GM12878 (cell line): ENCODE results near the gene ALDH3B2. TPM values are rescaled to one million over a fixed set of nuclear protein-coding genes. Genes with fewer than 3 reads are reported as not detected.

ENCODE experiments used
- ASH2L ChIP-seq: fragments of 300-600, 200-600 bp; sonication (generic); IDR thresholded peaks from 2 replicates; pipeline ENCODE4 v1.6.1; 2017; ENCODE audit warnings: low read depth, mild to moderate bottlenecking, borderline replicate concordance
- EGR1 ChIP-seq, 2 experiments: IDR thresholded peaks; 1 replicate in 1 of 2; 2 replicates in 1 of 2; pipeline ENCODE4 v1.6.1; 2011 to 2012; ENCODE audit warnings: low read depth in 2 of 2, low read length in 2 of 2, borderline replicate concordance in 1 of 2, mild to moderate bottlenecking in 1 of 2, moderate library complexity in 1 of 2
- EP300 ChIP-seq, 2 experiments: fragments of 150-350 bp in 1 of 2; IDR thresholded peaks; 2 replicates each; pipeline ENCODE4 v1.6.1; 2011 to 2012; ENCODE audit warnings: low read depth in 2 of 2, low read length in 2 of 2, borderline replicate concordance in 1 of 2, improper control_type of control experiment in 1 of 2, inconsistent platforms in 1 of 2; ENCODE audit not compliant: control insufficient read depth in 1 of 2
- MYC ChIP-seq: IDR thresholded peaks from 2 replicates; pipeline ENCODE4 v1.6.1; 2011; ENCODE audit warnings: mild to moderate bottlenecking, low read length, moderate library complexity, inconsistent platforms; ENCODE audit not compliant: insufficient read depth, insufficient replicate concordance, insufficient read length, severe bottlenecking
- NFYB ChIP-seq: IDR thresholded peaks from 2 replicates; pipeline ENCODE4 v1.6.1; 2011; ENCODE audit warnings: low read depth, mild to moderate bottlenecking, low read length, improper control_type of control experiment, moderate library complexity; ENCODE audit not compliant: insufficient read depth
- SREBF2 ChIP-seq: IDR thresholded peaks from 2 replicates; pipeline ENCODE4 v1.6.1; 2012; ENCODE audit warnings: mild to moderate bottlenecking, low read length
- polyA plus RNA-seq, 11 experiments: library from polyadenylated mRNA; depleted of rRNA in 4 of 11; unstranded in 6 of 11; stranded (reverse) in 5 of 11; fragments of >200 nt; fragmentation: Nextera tagmentation in 4 of 11; fragmentation: Illumina TruSeq in 1 of 11; extraction: Ambion mirVana in 4 of 11; extraction: Trizol in 1 of 11; gene quantifications; 1 replicate in 1 of 11; 2 replicates in 10 of 11; pipeline versions ENCODE4 v1.2.1 to v1.2.3, GENCODE V29; 2011 to 2016; ENCODE audit warnings: inconsistent platforms in 2 of 11, missing spikeins in 2 of 11, low read depth in 1 of 11
- total RNA-seq, 4 experiments: library from RNA; depleted of rRNA in 3 of 4; stranded (reverse); fragments of >200 nt in 3 of 4; fragmentation: Illumina TruSeq in 1 of 4; extraction: Trizol in 1 of 4; gene quantifications; 2 replicates each; pipeline versions ENCODE4 v1.2.1 to v1.2.3, GENCODE V29; 2013 to 2021
- TF ChIP-seq, protein P1 (sequence below): fragments of 450-650 bp; IDR thresholded peaks from 2 replicates; pipeline ENCODE4 v1.6.1; 2017; ENCODE audit warnings: mild to moderate bottlenecking
- TF ChIP-seq, protein P2 (sequence below): fragments of 450-650 bp; IDR thresholded peaks from 2 replicates; pipeline ENCODE4 v1.6.1; 2018; ENCODE audit warnings: borderline replicate concordance, mild to moderate bottlenecking; ENCODE audit not compliant: partially characterized antibody

ALDH3B2 gene
- total and polyA plus RNA-seq, 10 of the 15 experiments (the other 5 are each of a cell fraction or from before 2014, with no cell fraction given), result 0.09 to 0.17 TPM; not detected in 8

DNA sequence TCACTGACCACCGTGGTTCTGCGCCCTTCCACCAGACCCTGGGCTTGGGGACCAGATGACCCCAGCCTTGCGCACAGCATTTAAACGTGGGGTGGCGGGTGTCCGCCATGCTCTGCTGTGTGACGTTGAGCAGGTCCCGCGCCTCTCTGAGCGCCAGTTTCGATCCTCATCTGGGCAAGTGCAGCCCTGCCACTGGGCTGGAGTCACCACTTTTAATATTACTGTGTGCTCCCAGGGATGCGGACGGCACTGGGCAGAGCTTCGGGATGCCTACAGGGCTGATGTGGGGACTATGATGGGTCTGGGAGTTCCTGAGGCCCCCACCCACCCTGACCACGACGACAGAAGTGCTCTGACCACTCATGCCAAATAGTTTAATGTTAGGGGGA, 43.5 kb downstream of the ALDH3B2 start (continued):
- TF ChIP-seq, protein P1, sequence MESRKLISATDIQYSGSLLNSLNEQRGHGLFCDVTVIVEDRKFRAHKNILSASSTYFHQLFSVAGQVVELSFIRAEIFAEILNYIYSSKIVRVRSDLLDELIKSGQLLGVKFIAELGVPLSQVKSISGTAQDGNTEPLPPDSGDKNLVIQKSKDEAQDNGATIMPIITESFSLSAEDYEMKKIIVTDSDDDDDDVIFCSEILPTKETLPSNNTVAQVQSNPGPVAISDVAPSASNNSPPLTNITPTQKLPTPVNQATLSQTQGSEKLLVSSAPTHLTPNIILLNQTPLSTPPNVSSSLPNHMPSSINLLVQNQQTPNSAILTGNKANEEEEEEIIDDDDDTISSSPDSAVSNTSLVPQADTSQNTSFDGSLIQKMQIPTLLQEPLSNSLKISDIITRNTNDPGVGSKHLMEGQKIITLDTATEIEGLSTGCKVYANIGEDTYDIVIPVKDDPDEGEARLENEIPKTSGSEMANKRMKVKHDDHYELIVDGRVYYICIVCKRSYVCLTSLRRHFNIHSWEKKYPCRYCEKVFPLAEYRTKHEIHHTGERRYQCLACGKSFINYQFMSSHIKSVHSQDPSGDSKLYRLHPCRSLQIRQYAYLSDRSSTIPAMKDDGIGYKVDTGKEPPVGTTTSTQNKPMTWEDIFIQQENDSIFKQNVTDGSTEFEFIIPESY, result peak; percentile 76; the same call in 1 of the 2 replicates
- TF ChIP-seq NFYB (no peak), MYC (no peak), ASH2L (no peak), SREBF2 (no peak), EP300 (IDR thresholded peaks at IDR 0.05; ENCODE audit: borderline replicate concordance in 1 of 2, control insufficient read depth in 1 of 2, low read depth in 2 of 2, low read length in 2 of 2) (no peak), EGR1 (IDR thresholded peaks at IDR 0.05; ENCODE audit: borderline replicate concordance in 1 of 2, low read depth in 2 of 2, low read length in 2 of 2) (no peak)
- TF ChIP-seq, protein P2, sequence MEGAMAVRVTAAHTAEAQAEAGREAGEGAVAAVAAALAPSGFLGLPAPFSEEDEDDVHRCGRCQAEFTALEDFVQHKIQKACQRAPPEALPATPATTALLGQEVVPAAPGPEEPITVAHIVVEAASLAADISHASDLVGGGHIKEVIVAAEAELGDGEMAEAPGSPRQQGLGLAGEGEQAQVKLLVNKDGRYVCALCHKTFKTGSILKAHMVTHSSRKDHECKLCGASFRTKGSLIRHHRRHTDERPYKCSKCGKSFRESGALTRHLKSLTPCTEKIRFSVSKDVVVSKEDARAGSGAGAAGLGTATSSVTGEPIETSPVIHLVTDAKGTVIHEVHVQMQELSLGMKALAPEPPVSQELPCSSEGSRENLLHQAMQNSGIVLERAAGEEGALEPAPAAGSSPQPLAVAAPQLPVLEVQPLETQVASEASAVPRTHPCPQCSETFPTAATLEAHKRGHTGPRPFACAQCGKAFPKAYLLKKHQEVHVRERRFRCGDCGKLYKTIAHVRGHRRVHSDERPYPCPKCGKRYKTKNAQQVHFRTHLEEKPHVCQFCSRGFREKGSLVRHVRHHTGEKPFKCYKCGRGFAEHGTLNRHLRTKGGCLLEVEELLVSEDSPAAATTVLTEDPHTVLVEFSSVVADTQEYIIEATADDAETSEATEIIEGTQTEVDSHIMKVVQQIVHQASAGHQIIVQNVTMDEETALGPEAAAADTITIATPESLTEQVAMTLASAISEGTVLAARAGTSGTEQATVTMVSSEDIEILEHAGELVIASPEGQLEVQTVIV, result no peak
